Activated CD4-positive, alpha-beta T cell treated with anti-CD3 and anti-CD28 coated beads, Interleukin-10, Interleukin-2, amounts not matched to agents 100 ng/mL and 50 ng/mL, durations not matched to agents 16 hours and 8 hours (primary cell): ENCODE data around the gene DCAF4.

Experiments used
- DNase-seq: peaks from one replicate; pipeline ENCODE4 v3.0.0-alpha.2; 2020

Gene DCAF4

GRCh38 chr14:72894623-72895378, 31.5 kb upstream of the DCAF4 start:
- DNase-seq: no peak

DNA sequence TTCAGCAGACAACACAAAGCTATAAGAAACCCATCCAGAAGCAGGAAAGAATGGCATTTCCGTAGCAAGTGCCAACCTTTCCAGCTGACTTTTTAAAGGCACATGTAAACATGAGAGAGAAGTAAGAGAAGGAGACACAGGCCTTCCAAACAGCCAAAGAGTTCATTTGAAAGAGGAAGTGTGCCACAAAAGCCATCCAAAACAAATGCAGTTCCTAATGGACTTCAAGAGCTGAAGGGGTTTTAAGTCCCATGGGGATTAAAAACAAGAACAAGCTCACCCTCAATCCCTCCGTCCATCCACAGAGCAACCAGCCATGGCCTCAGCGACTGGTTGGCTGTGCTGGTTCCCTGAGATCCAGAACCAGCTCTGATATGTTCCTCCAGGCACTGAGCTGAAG, 27.8 kb upstream of the DCAF4 start:
- no peak for DNase-seq

DNA sequence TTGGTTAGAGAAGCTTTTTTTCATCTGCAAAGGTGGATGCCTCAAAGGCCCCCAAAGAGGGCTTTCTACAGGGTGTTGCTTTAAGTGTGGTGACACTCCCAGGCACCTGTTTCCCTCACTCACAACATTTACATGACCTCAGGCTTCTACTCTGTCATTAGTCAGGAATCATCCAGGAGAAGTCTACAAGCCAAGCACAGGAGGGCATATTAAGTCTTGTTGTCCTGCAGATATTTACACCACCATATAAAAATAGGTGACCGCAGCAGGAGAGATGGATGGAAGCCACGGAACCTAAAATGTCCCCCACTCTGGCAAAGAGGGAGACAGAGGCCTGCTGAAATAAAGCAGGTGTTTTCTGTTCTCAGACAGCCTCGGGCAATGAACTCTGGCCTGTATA, 24.9 kb upstream of the DCAF4 start:
- DNase-seq: no peak

GRCh38 chr14:72902801-72903530, 23.3 kb upstream of the DCAF4 start:
- no peak for DNase-seq

DNA sequence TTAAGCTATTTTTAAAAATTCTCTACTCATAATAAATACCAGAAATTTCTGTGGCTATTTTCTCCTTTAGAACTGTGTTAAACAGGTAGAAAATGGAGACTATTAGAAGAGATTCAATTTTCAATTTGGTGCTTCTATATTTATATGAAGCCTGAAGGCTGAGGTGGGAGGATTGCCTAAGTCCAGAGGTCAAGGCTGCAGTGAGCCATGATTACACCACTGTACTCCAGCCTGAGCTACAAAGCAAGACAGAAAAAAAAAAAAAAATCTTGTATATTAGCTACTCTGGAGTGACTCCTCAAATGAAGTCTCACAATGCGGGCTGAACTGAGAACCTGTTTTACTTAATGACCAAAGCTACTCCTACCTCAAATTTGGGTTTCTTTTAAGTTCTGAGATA, 22.5 kb upstream of the DCAF4 start:
- no peak for DNase-seq

DNA sequence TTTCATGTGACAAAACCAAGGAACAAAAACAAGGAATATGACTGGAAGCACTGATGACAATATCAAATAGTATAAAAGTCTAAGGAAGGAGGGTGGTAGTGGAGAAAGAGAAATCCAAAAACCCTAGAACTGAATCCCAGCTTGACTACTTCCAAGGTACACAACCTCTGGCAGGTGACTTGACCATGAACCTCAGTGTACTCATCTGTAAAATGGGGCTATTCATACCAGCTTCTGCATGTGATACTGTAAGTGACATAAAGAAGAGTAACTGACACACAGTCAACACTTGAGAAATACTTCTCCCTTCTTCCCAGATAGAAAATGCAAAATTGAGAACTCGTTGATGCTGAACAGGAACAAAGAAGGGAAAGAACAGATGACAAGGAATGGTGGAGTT, 22.0 kb upstream of the DCAF4 start:
- no peak for DNase-seq

DNA sequence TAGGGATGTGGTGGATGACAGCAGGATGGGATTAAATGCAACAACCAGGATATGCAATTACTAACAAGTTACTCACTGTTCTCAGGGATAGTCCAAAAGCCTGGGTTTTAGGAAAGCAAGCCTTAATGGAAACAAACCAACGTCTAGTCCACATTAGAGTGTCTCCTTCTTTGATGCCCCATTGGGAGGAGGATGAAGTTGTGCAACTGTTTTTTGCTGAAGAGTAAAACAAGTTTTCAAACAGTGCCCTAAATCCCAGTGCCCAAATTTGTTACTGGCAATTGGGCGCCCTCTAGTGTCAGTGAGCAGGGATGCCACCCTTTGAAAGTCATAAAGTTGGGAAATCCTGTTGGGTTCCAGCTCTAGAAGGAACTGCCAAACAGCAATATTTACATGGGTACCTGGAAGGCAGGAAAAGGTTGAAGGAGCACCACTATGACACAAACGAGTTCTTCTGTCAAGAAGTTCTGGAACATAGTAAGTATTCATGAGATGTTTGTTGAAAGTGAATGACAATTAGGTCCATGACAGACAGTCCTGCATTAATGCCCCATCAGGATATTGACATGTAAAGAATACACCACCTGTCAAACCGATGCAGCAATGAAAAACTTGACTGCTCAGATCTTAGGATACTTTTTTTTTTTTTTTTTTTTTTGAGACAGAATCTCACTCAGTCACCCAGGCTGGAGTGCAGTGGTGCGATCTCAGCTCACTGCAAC, 21.3 kb upstream of the DCAF4 start:
- DNase-seq: peak; percentile 74

GRCh38 chr14:72906316-72906715, 19.9 kb upstream of the DCAF4 start:
- no peak for DNase-seq

- no peak for DNase-seq
Measured at GRCh38 chr14:72906879-72907278, 19.4 kb upstream of the DCAF4 start.

- no peak for DNase-seq
Measured at GRCh38 chr14:72907886-72908285, 18.4 kb upstream of the DCAF4 start.

GRCh38 chr14:72909163-72909562, 17.1 kb upstream of the DCAF4 start:
- DNase-seq: no peak

GRCh38 chr14:72913809-72914208, 12.5 kb upstream of the DCAF4 start:
- DNase-seq: no peak

GRCh38 chr14:72916174-72916573, 10.1 kb upstream of the DCAF4 start:
- DNase-seq: no peak

- DNase-seq: no peak
Measured at GRCh38 chr14:72917094-72917802, 9.0 kb upstream of the DCAF4 start.

- no peak for DNase-seq
Measured at GRCh38 chr14:72920008-72920407, 6.3 kb upstream of the DCAF4 start.

GRCh38 chr14:72921396-72921795, 4.9 kb upstream of the DCAF4 start:
- DNase-seq: no peak

- DNase-seq: no peak
Measured at GRCh38 chr14:72924337-72924736, 1.9 kb upstream of the DCAF4 start.

GRCh38 chr14:72925171-72925759, 999 bp upstream of the DCAF4 start:
- no peak for DNase-seq

DNA sequence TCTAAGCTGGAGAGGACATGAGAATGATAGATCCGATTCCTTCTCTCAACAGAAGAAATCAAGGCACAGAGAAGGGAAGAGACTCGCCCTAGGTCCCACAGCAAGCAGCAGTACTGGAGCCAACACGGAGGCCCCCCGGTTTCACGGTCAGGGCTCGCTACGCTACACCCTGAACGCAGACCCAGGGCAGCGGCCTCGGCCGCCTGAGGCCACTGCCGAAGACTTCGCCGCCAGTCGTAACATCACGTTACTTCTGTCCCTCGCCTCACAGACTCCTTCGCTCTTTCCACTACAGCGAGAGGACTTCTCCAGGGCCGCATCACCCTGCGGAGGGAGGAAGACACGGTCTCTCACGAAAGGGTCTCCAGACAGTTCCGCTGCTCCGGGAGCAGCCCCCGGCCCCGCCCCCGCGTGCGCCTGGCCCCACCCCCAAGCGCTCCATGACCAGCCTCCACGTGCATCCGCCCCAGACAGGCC, 411 bp upstream of the DCAF4 start:
- DNase-seq: no peak

GRCh38 chr14:72928872-72929271, 2.6 kb downstream of the DCAF4 start:
- no peak for DNase-seq

DNA sequence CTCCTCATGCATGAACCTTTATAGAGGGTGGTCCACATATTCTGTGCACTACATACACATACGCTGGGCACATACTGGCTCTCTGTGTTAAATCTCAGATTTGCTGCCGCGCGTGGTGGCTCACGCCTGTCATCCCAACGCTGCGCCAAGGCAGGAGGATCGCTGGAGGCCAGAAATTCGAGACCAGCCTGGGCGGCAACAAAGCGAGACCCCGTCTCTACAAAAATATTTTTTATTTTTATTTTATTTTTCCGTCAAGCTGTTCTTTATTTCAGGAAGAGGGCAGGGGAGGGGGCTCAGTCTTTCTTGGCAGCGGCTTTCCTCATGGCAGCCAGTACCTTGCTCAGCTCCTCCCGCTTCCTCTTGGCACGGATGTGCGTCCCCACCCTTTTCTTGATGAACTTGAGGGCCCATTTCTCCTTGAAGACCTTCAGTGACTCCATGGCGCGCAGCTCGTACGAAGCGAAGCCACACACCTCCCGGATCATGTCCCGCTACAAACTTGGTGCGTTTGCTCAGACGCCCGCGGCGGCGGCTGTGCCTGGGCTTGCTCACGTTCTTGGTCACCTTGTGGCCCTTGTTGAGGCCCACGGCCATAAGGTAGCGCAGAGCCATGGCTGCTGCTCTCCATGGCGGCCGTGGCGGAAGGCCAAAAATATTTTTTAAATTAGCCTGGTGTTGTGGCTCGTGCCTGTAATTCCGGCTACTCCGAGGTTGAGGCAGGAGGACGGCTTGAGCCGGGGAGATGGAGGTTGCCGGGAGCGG, 3.2 kb downstream of the DCAF4 start:
- no peak for DNase-seq

- no peak for DNase-seq
Measured at GRCh38 chr14:72932893-72933292, 6.6 kb downstream of the DCAF4 start.
